DMS153 treated with DMSO at 0.1 percent for 48 hours (cell line): Measurements from ENCODE around the gene SOWAHD.
"Not testable (repeated sequence)": the region's sequence is repeated elsewhere in the genome, so short reads cannot be mapped to it uniquely, and the experiment has no call there.

ENCODE experiments used
- DNase-seq: peaks from one replicate; lab custom pipeline; 2025; ENCODE audit not compliant: unreplicated experiment; lab: John Stamatoyannopoulos, UW

The SOWAHD gene

GRCh38 chrX:119757979-119758730 is at the start of gene SOWAHD:
TSS of gene SOWAHD (plus strand) at chrX:119758588. CDS start at chrX:119758668, 80 bp downstream.
- DNase-seq = peak; percentile 26

GRCh38 chrX:119708936-119709335 is 49.5 kb upstream of the SOWAHD start:
- no peak for DNase-seq

- DNase-seq = no peak
Observed at GRCh38 chrX:119709630-119710029, 48.8 kb upstream of the SOWAHD start.

- no peak for DNase-seq
Observed at GRCh38 chrX:119721487-119721886, 36.9 kb upstream of the SOWAHD start.

GRCh38 chrX:119721926-119722325 is 36.5 kb upstream of the SOWAHD start:
- no peak for DNase-seq

- no peak for DNase-seq
Observed at GRCh38 chrX:119726900-119727555, 31.4 kb upstream of the SOWAHD start.

GRCh38 chrX:119728487-119728886 is 29.9 kb upstream of the SOWAHD start:
- no peak for DNase-seq

- DNase-seq = no peak
Observed at GRCh38 chrX:119729408-119730201, 28.8 kb upstream of the SOWAHD start.

GRCh38 chrX:119734897-119735339 is 23.5 kb upstream of the SOWAHD start:
- DNase-seq = peak; percentile 37

- DNase-seq = no peak
Observed at GRCh38 chrX:119735467-119735866, 22.9 kb upstream of the SOWAHD start.

GRCh38 chrX:119736206-119736764 is 22.1 kb upstream of the SOWAHD start:
- DNase-seq = no peak

- no peak for DNase-seq
Observed at GRCh38 chrX:119738742-119739141, 19.6 kb upstream of the SOWAHD start.

GRCh38 chrX:119745283-119745848 is 13.0 kb upstream of the SOWAHD start:
- DNase-seq = no peak

- DNase-seq = not testable (repeated sequence)
Observed at GRCh38 chrX:119750131-119750530, 8.3 kb upstream of the SOWAHD start.

- not testable (repeated sequence) for DNase-seq
Observed at GRCh38 chrX:119750751-119751150, 7.6 kb upstream of the SOWAHD start.

- no peak for DNase-seq
Observed at GRCh38 chrX:119753001-119753400, 5.4 kb upstream of the SOWAHD start.

GRCh38 chrX:119753639-119754257 is 4.6 kb upstream of the SOWAHD start:
- peak; percentile 7 for DNase-seq

- DNase-seq = no peak
Observed at GRCh38 chrX:119755981-119756533, 2.3 kb upstream of the SOWAHD start.

- no peak for DNase-seq
Observed at GRCh38 chrX:119756926-119757635, 1.3 kb upstream of the SOWAHD start.

- DNase-seq = no peak
Observed at GRCh38 chrX:119757646-119757978, 776 bp upstream of the SOWAHD start.
